Muscle layer of colon (tissue), 2 donors: ENCODE data around the gene BAIAP3.

Experiments
- H3K27ac ChIP-seq: one replicate; pipeline ENCODE4 v1.7.0; 2013; ENCODE audit warnings: low read depth, mild to moderate bottlenecking, low read length, moderate library complexity
- H3K27me3 ChIP-seq, 2 donors: one replicate each; pipeline ENCODE4 v1.7.0; 2013; ENCODE audit warnings: low read length in 2 of 2, mild to moderate bottlenecking in 2 of 2; ENCODE audit not compliant: insufficient read depth in 2 of 2, control insufficient read depth in 1 of 2
- H3K36me3 ChIP-seq: one replicate; pipeline ENCODE4 v1.7.0; 2013; ENCODE audit warnings: mild to moderate bottlenecking, low read length; ENCODE audit not compliant: insufficient read depth
- H3K4me1 ChIP-seq: one replicate; pipeline ENCODE4 v1.7.0; 2013; ENCODE audit warnings: mild to moderate bottlenecking, low read length; ENCODE audit not compliant: insufficient read depth
- H3K4me3 ChIP-seq, 2 donors: one replicate each; pipeline ENCODE4 v1.7.0; 2013; ENCODE audit warnings: low read length in 2 of 2, low read depth in 1 of 2, mild to moderate bottlenecking in 1 of 2, moderate library complexity in 1 of 2
- H3K9ac ChIP-seq: one replicate; pipeline ENCODE4 v1.7.0; 2013; ENCODE audit warnings: low read length
- H3K9me3 ChIP-seq: one replicate; pipeline ENCODE4 v1.7.0; 2013; ENCODE audit warnings: mild to moderate bottlenecking, low read length
- donor health status: abdominal sarcoma.
- donor health status: Adenocarcinoma of cecum.

BAIAP3 gene

GRCh38 chr16:1347286-1347855 lies 13.9 kb downstream of the BAIAP3 start:
- Histone ChIP-seq H3K27me3 (no peaks in the 10 kb centered on the region), H3K27ac (no peak overlapping the region), H3K4me3 (no peak overlapping the region), H3K9me3 (no peaks in the 10 kb centered on the region), H3K36me3 (peaks cover 21% of the 10 kb centered on the region), H3K9ac (no peak overlapping the region), H3K4me1 (peaks cover 11% of the 10 kb centered on the region)

- H3K4me1 ChIP-seq, result peaks cover 17% of the 10 kb centered on the region
- H3K9ac ChIP-seq, result no peak overlapping the region
- H3K4me3 ChIP-seq, result no peak overlapping the region
- no peaks in the 10 kb centered on the region for H3K9me3 ChIP-seq
- no peaks in the 10 kb centered on the region for H3K27me3 ChIP-seq
- no peak overlapping the region for H3K27ac ChIP-seq
- H3K36me3 ChIP-seq, result peaks cover 21% of the 10 kb centered on the region
Measured at GRCh38 chr16:1347962-1348361, 14.5 kb downstream of the BAIAP3 start.

- Histone ChIP-seq H3K9me3 (no peaks in the 10 kb centered on the region), H3K27me3 (no peaks in the 10 kb centered on the region), H3K36me3 (peaks cover 21% of the 10 kb centered on the region), H3K4me3 (no peak overlapping the region), H3K9ac (no peak overlapping the region), H3K27ac (no peak overlapping the region), H3K4me1 (peaks cover 22% of the 10 kb centered on the region)
Measured at GRCh38 chr16:1348441-1348840, 15.0 kb downstream of the BAIAP3 start.

GRCh38 chr16:1348926-1349325 lies 15.5 kb downstream of the BAIAP3 start:
- H3K27me3 ChIP-seq, result no peaks in the 10 kb centered on the region
- no peak overlapping the region for H3K9ac ChIP-seq
- peaks cover 27% of the 10 kb centered on the region for H3K4me1 ChIP-seq
- H3K4me3 ChIP-seq, result no peak overlapping the region
- no peak overlapping the region for H3K27ac ChIP-seq
- H3K36me3 ChIP-seq, result peaks cover 21% of the 10 kb centered on the region
- H3K9me3 ChIP-seq, result no peaks in the 10 kb centered on the region

GRCh38 chr16:1349351-1349750 lies 15.9 kb downstream of the BAIAP3 start:
- no peak overlapping the region for H3K9ac ChIP-seq
- peaks cover 27% of the 10 kb centered on the region for H3K4me1 ChIP-seq
- no peak overlapping the region for H3K4me3 ChIP-seq
- H3K36me3 ChIP-seq, result peaks cover 21% of the 10 kb centered on the region
- H3K9me3 ChIP-seq, result no peaks in the 10 kb centered on the region
- no peak overlapping the region for H3K27ac ChIP-seq
- no peaks in the 10 kb centered on the region for H3K27me3 ChIP-seq

GRCh38 chr16:1349951-1350350 lies 16.5 kb downstream of the BAIAP3 start:
- Histone ChIP-seq H3K27me3 (no peaks in the 10 kb centered on the region), H3K9me3 (no peaks in the 10 kb centered on the region), H3K9ac (no peak overlapping the region), H3K27ac (no peak overlapping the region), H3K36me3 (peaks cover 21% of the 10 kb centered on the region), H3K4me1 (peaks cover 27% of the 10 kb centered on the region), H3K4me3 (no peak overlapping the region)

- Histone ChIP-seq H3K27me3 (no peaks in the 10 kb centered on the region), H3K4me1 (peaks cover 27% of the 10 kb centered on the region), H3K9me3 (no peaks in the 10 kb centered on the region), H3K4me3 (peak overlapping the region; percentile 92 to 97), H3K36me3 (peaks cover 21% of the 10 kb centered on the region), H3K27ac (peak overlapping the region; percentile 78), H3K9ac (no peak overlapping the region)
Measured at GRCh38 chr16:1350691-1351090, 17.2 kb downstream of the BAIAP3 start.

GRCh38 chr16:1351215-1351581 lies 17.8 kb downstream of the BAIAP3 start:
- peaks cover 21% of the 10 kb centered on the region for H3K36me3 ChIP-seq
- no peaks in the 10 kb centered on the region for H3K27me3 ChIP-seq
- no peaks in the 10 kb centered on the region for H3K9me3 ChIP-seq
- H3K4me3 ChIP-seq, result peak overlapping the region; percentile 92 to 97
- H3K9ac ChIP-seq, result peak overlapping the region; percentile 41
- H3K4me1 ChIP-seq, result peaks cover 27% of the 10 kb centered on the region
- peak overlapping the region; percentile 78 for H3K27ac ChIP-seq

GRCh38 chr16:1351582-1352362 lies 18.3 kb downstream of the BAIAP3 start, which contains the start of the genes GNPTG and TSR3:
Gene GNPTG, plus strand, starts transcription at chr16:1351931. Its CDS starts 35 bp downstream, at chr16:1351966.
Gene TSR3, minus strand, starts transcription at chr16:1351878. Its CDS starts 74 bp downstream, at chr16:1351804.
- Histone ChIP-seq H3K36me3 (peaks cover 21% of the 10 kb centered on the region), H3K9ac (peak within 1 kb of the TSS; percentile 41), H3K27me3 (no peaks in the 10 kb centered on the region), H3K9me3 (no peaks in the 10 kb centered on the region), H3K4me1 (peaks cover 27% of the 10 kb centered on the region), H3K27ac (peak within 1 kb of the TSS; percentile 78), H3K4me3 (peak within 1 kb of the TSS; percentile 92 to 97)

GRCh38 chr16:1354815-1355540 lies 21.5 kb downstream of the BAIAP3 start:
- Histone ChIP-seq H3K9ac (no peak overlapping the region), H3K9me3 (no peaks in the 10 kb centered on the region), H3K27me3 (no peaks in the 10 kb centered on the region), H3K27ac (no peak overlapping the region), H3K4me3 (no peak overlapping the region), H3K4me1 (peaks cover 27% of the 10 kb centered on the region), H3K36me3 (peaks cover 16% of the 10 kb centered on the region)

GRCh38 chr16:1355591-1355990 lies 22.1 kb downstream of the BAIAP3 start:
- Histone ChIP-seq H3K4me1 (peaks cover 21% of the 10 kb centered on the region), H3K36me3 (peaks cover 10% of the 10 kb centered on the region), H3K9ac (no peak overlapping the region), H3K27me3 (no peaks in the 10 kb centered on the region), H3K27ac (no peak overlapping the region), H3K9me3 (no peaks in the 10 kb centered on the region), H3K4me3 (no peak overlapping the region)
